Measurements from ENCODE around the gene PSMD14.

PSMD14 gene

GRCh38 chr2:161370981-161371380, 62.8 kb downstream of the PSMD14 start:
- DNase-seq (ENCODE audit: extremely low read depth, low read depth) = no peak
- TF ChIP-seq CTCF (IDR thresholded peaks at IDR 0.05; ENCODE audit: low read depth, low read length, missing control alignments) = no peak
- no peak overlapping the region for H3K4me3 ChIP-seq (replicated peaks; ENCODE audit: low read depth, low read length)

- H3K4me3 ChIP-seq (replicated peaks; ENCODE audit: low read depth, low read length) = no peak overlapping the region
- TF ChIP-seq CTCF (IDR thresholded peaks at IDR 0.05; ENCODE audit: low read depth, low read length, missing control alignments) = no peak
- DNase-seq (ENCODE audit: extremely low read depth, low read depth) = no peak
Measured at GRCh38 chr2:161371869-161372268, 63.6 kb downstream of the PSMD14 start.

GRCh38 chr2:161373942-161374341, 65.7 kb downstream of the PSMD14 start:
- no peak for TF ChIP-seq CTCF (IDR thresholded peaks at IDR 0.05; ENCODE audit: low read depth, low read length, missing control alignments)
- H3K4me3 ChIP-seq (replicated peaks; ENCODE audit: low read depth, low read length) = no peak overlapping the region
- DNase-seq (ENCODE audit: extremely low read depth, low read depth) = no peak

GRCh38 chr2:161374446-161374845, 66.2 kb downstream of the PSMD14 start:
- no peak for TF ChIP-seq CTCF (IDR thresholded peaks at IDR 0.05; ENCODE audit: low read depth, low read length, missing control alignments)
- DNase-seq (ENCODE audit: extremely low read depth, low read depth) = no peak
- no peak overlapping the region for H3K4me3 ChIP-seq (replicated peaks; ENCODE audit: low read depth, low read length)

GRCh38 chr2:161379740-161380139, 71.5 kb downstream of the PSMD14 start:
- H3K4me3 ChIP-seq (replicated peaks; ENCODE audit: low read depth, low read length) = no peak overlapping the region
- DNase-seq (ENCODE audit: extremely low read depth, low read depth) = no peak
- TF ChIP-seq CTCF (IDR thresholded peaks at IDR 0.05; ENCODE audit: low read depth, low read length, missing control alignments) = no peak

GRCh38 chr2:161381546-161381945, 73.3 kb downstream of the PSMD14 start:
- H3K4me3 ChIP-seq (replicated peaks; ENCODE audit: low read depth, low read length) = no peak overlapping the region
- TF ChIP-seq CTCF (IDR thresholded peaks at IDR 0.05; ENCODE audit: low read depth, low read length, missing control alignments) = no peak
- DNase-seq (ENCODE audit: extremely low read depth, low read depth) = no peak

- no peak for TF ChIP-seq CTCF (IDR thresholded peaks at IDR 0.05; ENCODE audit: low read depth, low read length, missing control alignments)
- DNase-seq (ENCODE audit: extremely low read depth, low read depth) = no peak
- no peak overlapping the region for H3K4me3 ChIP-seq (replicated peaks; ENCODE audit: low read depth, low read length)
Measured at GRCh38 chr2:161382747-161383146, 74.5 kb downstream of the PSMD14 start.

Data from HFF-Myc (cell line).